ENCODE measurements around the gene ACTL8. TPM values are rescaled to one million over a fixed set of nuclear protein-coding genes. Genes with fewer than 3 reads are reported as not detected.

ACTL8 gene
- total RNA-seq (2014; rRNA removed; shearing (Covaris generic); ENCODE audit: low replicate concordance) = 1.2 and 1.5 TPM in 2 replicates

- no peak for DNase-seq (ENCODE audit: low read depth)
- in situ Hi-C loops (cut with HindIII; ENCODE audit: low pct_unique_long_range_greater_than_20kb, low sequenced_read_pairs) = no loop called here
Measured at GRCh38 chr1:17755120-17755519, at the start of gene ACTL8. ACTL8 (plus strand) TSS chr1:17755333; CDS start chr1:17823009, 67,676 bp downstream.

- DNase-seq (ENCODE audit: low read depth) = no peak
- in situ Hi-C loops (cut with HindIII; ENCODE audit: low pct_unique_long_range_greater_than_20kb, low sequenced_read_pairs) = no loop called here
Measured at GRCh38 chr1:17706445-17706844, 48.7 kb upstream of the ACTL8 start.

GRCh38 chr1:17709981-17710380 lies 45.2 kb upstream of the ACTL8 start:
- DNase-seq (ENCODE audit: low read depth) = no peak
- in situ Hi-C loops (cut with HindIII; ENCODE audit: low pct_unique_long_range_greater_than_20kb, low sequenced_read_pairs) = no loop called here

- no peak for DNase-seq (ENCODE audit: low read depth)
- in situ Hi-C loops (cut with HindIII; ENCODE audit: low pct_unique_long_range_greater_than_20kb, low sequenced_read_pairs) = no loop called here
Measured at GRCh38 chr1:17710889-17711576, 44.1 kb upstream of the ACTL8 start.

- no peak for DNase-seq (ENCODE audit: low read depth)
- in situ Hi-C loops (cut with HindIII; ENCODE audit: low pct_unique_long_range_greater_than_20kb, low sequenced_read_pairs) = no loop called here
Measured at GRCh38 chr1:17711577-17711910, 43.6 kb upstream of the ACTL8 start.

- no peak for DNase-seq (ENCODE audit: low read depth)
- in situ Hi-C loops (cut with HindIII; ENCODE audit: low pct_unique_long_range_greater_than_20kb, low sequenced_read_pairs) = no loop called here
Measured at GRCh38 chr1:17711941-17712340, 43.2 kb upstream of the ACTL8 start.

GRCh38 chr1:17713993-17714392 lies 41.1 kb upstream of the ACTL8 start:
- in situ Hi-C loops (cut with HindIII; ENCODE audit: low pct_unique_long_range_greater_than_20kb, low sequenced_read_pairs) = no loop called here

GRCh38 chr1:17717594-17718535 lies 37.3 kb upstream of the ACTL8 start:
- no peak for DNase-seq (ENCODE audit: low read depth)
- in situ Hi-C loops (cut with HindIII; ENCODE audit: low pct_unique_long_range_greater_than_20kb, low sequenced_read_pairs) = no loop called here

More at GRCh38 chr1:17713993-17714392, 41.1 kb upstream of the ACTL8 start:
- no peak for DNase-seq (ENCODE audit: low read depth)

GRCh38 chr1:17719874-17720273 lies 35.3 kb upstream of the ACTL8 start:
- no peak for DNase-seq (ENCODE audit: low read depth)
- in situ Hi-C loops (cut with HindIII; ENCODE audit: low pct_unique_long_range_greater_than_20kb, low sequenced_read_pairs) = no loop called here

- DNase-seq (ENCODE audit: low read depth) = no peak
- in situ Hi-C loops (cut with HindIII; ENCODE audit: low pct_unique_long_range_greater_than_20kb, low sequenced_read_pairs) = no loop called here
Measured at GRCh38 chr1:17721444-17721843, 33.7 kb upstream of the ACTL8 start.

- in situ Hi-C loops (cut with HindIII; ENCODE audit: low pct_unique_long_range_greater_than_20kb, low sequenced_read_pairs) = no loop called here
- DNase-seq (ENCODE audit: low read depth) = no peak
Measured at GRCh38 chr1:17723684-17724083, 31.4 kb upstream of the ACTL8 start.

- DNase-seq (ENCODE audit: low read depth) = no peak
- in situ Hi-C loops (cut with HindIII; ENCODE audit: low pct_unique_long_range_greater_than_20kb, low sequenced_read_pairs) = no loop called here
Measured at GRCh38 chr1:17724150-17724549, 31.0 kb upstream of the ACTL8 start.

- in situ Hi-C loops (cut with HindIII; ENCODE audit: low pct_unique_long_range_greater_than_20kb, low sequenced_read_pairs) = no loop called here
- no peak for DNase-seq (ENCODE audit: low read depth)
Measured at GRCh38 chr1:17725084-17725719, 29.9 kb upstream of the ACTL8 start.

GRCh38 chr1:17725811-17726582 lies 29.1 kb upstream of the ACTL8 start:
- no peak for DNase-seq (ENCODE audit: low read depth)
- in situ Hi-C loops (cut with HindIII; ENCODE audit: low pct_unique_long_range_greater_than_20kb, low sequenced_read_pairs) = no loop called here

GRCh38 chr1:17728123-17728712 lies 26.9 kb upstream of the ACTL8 start:
- no peak for DNase-seq (ENCODE audit: low read depth)
- in situ Hi-C loops (cut with HindIII; ENCODE audit: low pct_unique_long_range_greater_than_20kb, low sequenced_read_pairs) = no loop called here

GRCh38 chr1:17729248-17729647 lies 25.9 kb upstream of the ACTL8 start:
- in situ Hi-C loops (cut with HindIII; ENCODE audit: low pct_unique_long_range_greater_than_20kb, low sequenced_read_pairs) = no loop called here

GRCh38 chr1:17729909-17730308 lies 25.2 kb upstream of the ACTL8 start:
- no peak for DNase-seq (ENCODE audit: low read depth)
- in situ Hi-C loops (cut with HindIII; ENCODE audit: low pct_unique_long_range_greater_than_20kb, low sequenced_read_pairs) = no loop called here

More at GRCh38 chr1:17729248-17729647, 25.9 kb upstream of the ACTL8 start:
- no peak for DNase-seq (ENCODE audit: low read depth)

GRCh38 chr1:17731460-17731859 lies 23.7 kb upstream of the ACTL8 start:
- in situ Hi-C loops (cut with HindIII; ENCODE audit: low pct_unique_long_range_greater_than_20kb, low sequenced_read_pairs) = no loop called here

More at GRCh38 chr1:17731460-17731859, 23.7 kb upstream of the ACTL8 start:
- no peak for DNase-seq (ENCODE audit: low read depth)

Measured in Caki2 (cell line).